ENCODE data around the gene SEPTIN7. TPM values are rescaled to one million over a fixed set of nuclear protein-coding genes. Genes with fewer than 3 reads are reported as not detected.

SEPTIN7 gene
- total RNA-seq, 1 donor from 2014 or later, result 339 TPM

- FAIRE-seq (peak; percentile 69), DNase-seq (ENCODE audit: low read depth) (no peak)
- TF ChIP-seq EZH2 (IDR thresholded peaks at IDR 0.05; ENCODE audit: insufficient read depth, low read length), result no peak
- TF ChIP-seq, protein P1, sequence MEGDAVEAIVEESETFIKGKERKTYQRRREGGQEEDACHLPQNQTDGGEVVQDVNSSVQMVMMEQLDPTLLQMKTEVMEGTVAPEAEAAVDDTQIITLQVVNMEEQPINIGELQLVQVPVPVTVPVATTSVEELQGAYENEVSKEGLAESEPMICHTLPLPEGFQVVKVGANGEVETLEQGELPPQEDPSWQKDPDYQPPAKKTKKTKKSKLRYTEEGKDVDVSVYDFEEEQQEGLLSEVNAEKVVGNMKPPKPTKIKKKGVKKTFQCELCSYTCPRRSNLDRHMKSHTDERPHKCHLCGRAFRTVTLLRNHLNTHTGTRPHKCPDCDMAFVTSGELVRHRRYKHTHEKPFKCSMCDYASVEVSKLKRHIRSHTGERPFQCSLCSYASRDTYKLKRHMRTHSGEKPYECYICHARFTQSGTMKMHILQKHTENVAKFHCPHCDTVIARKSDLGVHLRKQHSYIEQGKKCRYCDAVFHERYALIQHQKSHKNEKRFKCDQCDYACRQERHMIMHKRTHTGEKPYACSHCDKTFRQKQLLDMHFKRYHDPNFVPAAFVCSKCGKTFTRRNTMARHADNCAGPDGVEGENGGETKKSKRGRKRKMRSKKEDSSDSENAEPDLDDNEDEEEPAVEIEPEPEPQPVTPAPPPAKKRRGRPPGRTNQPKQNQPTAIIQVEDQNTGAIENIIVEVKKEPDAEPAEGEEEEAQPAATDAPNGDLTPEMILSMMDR (IDR thresholded peaks at IDR 0.05; ENCODE audit: insufficient read depth, low read depth, low read length), result no peak
- Histone ChIP-seq H3K9me3 (ENCODE audit: insufficient read depth, low read depth, low read length) (no peaks in the 10 kb centered on the region), H3K36me3 (ENCODE audit: insufficient read depth, low read length) (no peaks in the 10 kb centered on the region), H3K27ac (ENCODE audit: low read depth, low read length) (peak overlapping the region; percentile 49), H2AFZ (ENCODE audit: low read depth, low read length) (no peak overlapping the region), H4K20me1 (ENCODE audit: insufficient read depth, low read length) (no peaks in the 10 kb centered on the region), H3K4me1 (ENCODE audit: insufficient read depth, low read length) (no peaks in the 10 kb centered on the region), H3K4me3 (ENCODE audit: insufficient read depth, low read depth, low read length) (no peak overlapping the region), H3K4me2 (ENCODE audit: low read length) (no peak overlapping the region), H3K27me3 (ENCODE audit: insufficient read depth, low read length) (no peaks in the 10 kb centered on the region), H3K79me2 (ENCODE audit: insufficient read depth, low read length) (no peaks in the 10 kb centered on the region), H3K9ac (ENCODE audit: low read length) (no peak overlapping the region)
- Mint-ChIP-seq H3K4me3 (ENCODE audit: unreplicated experiment) (no peak overlapping the region), H3K27me3 (ENCODE audit: low read depth, unreplicated experiment) (no peaks in the 10 kb centered on the region), H3K9me3 (ENCODE audit: unreplicated experiment) (peaks cover 3% of the 10 kb centered on the region), H3K27ac (ENCODE audit: unreplicated experiment) (no peak overlapping the region), H3K36me3 (ENCODE audit: low read depth, unreplicated experiment) (no peaks in the 10 kb centered on the region), H3K4me1 (ENCODE audit: low read depth, unreplicated experiment) (peaks cover 28% of the 10 kb centered on the region)
These were observed 38.8 kb upstream of the SEPTIN7 start for GRCh38 chr7:35761871-35762677.

- H3K27ac Mint-ChIP-seq (ENCODE audit: unreplicated experiment), result no peak overlapping the region
- no peaks in the 10 kb centered on the region for H3K4me1 ChIP-seq (ENCODE audit: insufficient read depth, low read length)
- no peaks in the 10 kb centered on the region for H4K20me1 ChIP-seq (ENCODE audit: insufficient read depth, low read length)
- no peak overlapping the region for H3K4me3 Mint-ChIP-seq (ENCODE audit: unreplicated experiment)
- TF ChIP-seq, protein P1 (IDR thresholded peaks at IDR 0.05; ENCODE audit: insufficient read depth, low read depth, low read length), result no peak
- no peak for TF ChIP-seq EZH2 (IDR thresholded peaks at IDR 0.05; ENCODE audit: insufficient read depth, low read length)
- no peaks in the 10 kb centered on the region for H3K9me3 ChIP-seq (ENCODE audit: insufficient read depth, low read depth, low read length)
- no peak overlapping the region for H3K4me3 ChIP-seq (ENCODE audit: insufficient read depth, low read depth, low read length)
- H3K9me3 Mint-ChIP-seq (ENCODE audit: unreplicated experiment), result peaks cover 3% of the 10 kb centered on the region
- peaks cover 25% of the 10 kb centered on the region for H3K4me1 Mint-ChIP-seq (ENCODE audit: low read depth, unreplicated experiment)
- H3K79me2 ChIP-seq (ENCODE audit: insufficient read depth, low read length), result no peaks in the 10 kb centered on the region
- FAIRE-seq (no peak), DNase-seq (ENCODE audit: low read depth) (no peak)
- no peak overlapping the region for H3K9ac ChIP-seq (ENCODE audit: low read length)
- H3K4me2 ChIP-seq (ENCODE audit: low read length), result no peak overlapping the region
- no peaks in the 10 kb centered on the region for H3K27me3 Mint-ChIP-seq (ENCODE audit: low read depth, unreplicated experiment)
- H3K27me3 ChIP-seq (ENCODE audit: insufficient read depth, low read length), result no peaks in the 10 kb centered on the region
- H2AFZ ChIP-seq (ENCODE audit: low read depth, low read length), result no peak overlapping the region
- H3K27ac ChIP-seq (ENCODE audit: low read depth, low read length), result no peak overlapping the region
- H3K36me3 Mint-ChIP-seq (ENCODE audit: low read depth, unreplicated experiment), result no peaks in the 10 kb centered on the region
- H3K36me3 ChIP-seq (ENCODE audit: insufficient read depth, low read length), result no peaks in the 10 kb centered on the region
These were observed 38.1 kb upstream of the SEPTIN7 start for GRCh38 chr7:35762781-35763180.

- H3K27ac Mint-ChIP-seq (ENCODE audit: unreplicated experiment), result no peak overlapping the region
- no peaks in the 10 kb centered on the region for H3K27me3 ChIP-seq (ENCODE audit: insufficient read depth, low read length)
- FAIRE-seq (no peak), DNase-seq (ENCODE audit: low read depth) (no peak)
- no peaks in the 10 kb centered on the region for H3K4me1 Mint-ChIP-seq (ENCODE audit: low read depth, unreplicated experiment)
- no peak for TF ChIP-seq EZH2 (IDR thresholded peaks at IDR 0.05; ENCODE audit: insufficient read depth, low read length)
- TF ChIP-seq, protein P1 (IDR thresholded peaks at IDR 0.05; ENCODE audit: insufficient read depth, low read depth, low read length), result no peak
- H3K79me2 ChIP-seq (ENCODE audit: insufficient read depth, low read length), result no peaks in the 10 kb centered on the region
- H3K9me3 Mint-ChIP-seq (ENCODE audit: unreplicated experiment), result peaks cover 3% of the 10 kb centered on the region
- no peaks in the 10 kb centered on the region for H4K20me1 ChIP-seq (ENCODE audit: insufficient read depth, low read length)
- no peaks in the 10 kb centered on the region for H3K4me1 ChIP-seq (ENCODE audit: insufficient read depth, low read length)
- H3K9me3 ChIP-seq (ENCODE audit: insufficient read depth, low read depth, low read length), result no peaks in the 10 kb centered on the region
- no peaks in the 10 kb centered on the region for H3K27me3 Mint-ChIP-seq (ENCODE audit: low read depth, unreplicated experiment)
- no peaks in the 10 kb centered on the region for H3K36me3 ChIP-seq (ENCODE audit: insufficient read depth, low read length)
- H3K4me3 ChIP-seq (ENCODE audit: insufficient read depth, low read depth, low read length), result no peak overlapping the region
- H3K9ac ChIP-seq (ENCODE audit: low read length), result no peak overlapping the region
- H3K4me2 ChIP-seq (ENCODE audit: low read length), result no peak overlapping the region
- H3K36me3 Mint-ChIP-seq (ENCODE audit: low read depth, unreplicated experiment), result no peaks in the 10 kb centered on the region
- H3K27ac ChIP-seq (ENCODE audit: low read depth, low read length), result no peak overlapping the region
- no peak overlapping the region for H3K4me3 Mint-ChIP-seq (ENCODE audit: unreplicated experiment)
- H2AFZ ChIP-seq (ENCODE audit: low read depth, low read length), result no peak overlapping the region
These were observed 32.5 kb upstream of the SEPTIN7 start for GRCh38 chr7:35768346-35768745.

Data from astrocyte (in vitro differentiated cells and primary cell).